A172 (cell line): ENCODE measurements around the gene TRIM16. TPM values are rescaled to one million over a fixed set of nuclear protein-coding genes. Genes with fewer than 3 reads are reported as not detected.
"Not testable (repeated sequence)": the region's sequence is repeated elsewhere in the genome, so short reads cannot be mapped to it uniquely, and the experiment has no call there.

ENCODE experiments used
- DNase-seq: peaks from one replicate; pipeline ENCODE4 v3.0.0-alpha.2; 2015; ENCODE audit warnings: low spot score
- total RNA-seq: library from RNA; depleted of rRNA; stranded (reverse); fragments of >200 nt; shearing (Covaris generic); gene quantifications from 2 replicates; pipeline ENCODE4 v1.2.3, GENCODE V29; 2014; rRNA removed

Gene TRIM16
- total RNA-seq, 1 experiment from 2014 or later = 153 TPM

GRCh38 chr17:15616828-15617227 lies 67.3 kb downstream of the TRIM16 start:
- not testable (repeated sequence) for DNase-seq

- not testable (repeated sequence) for DNase-seq
Measured at GRCh38 chr17:15615850-15616249, 68.3 kb downstream of the TRIM16 start.

DNA sequence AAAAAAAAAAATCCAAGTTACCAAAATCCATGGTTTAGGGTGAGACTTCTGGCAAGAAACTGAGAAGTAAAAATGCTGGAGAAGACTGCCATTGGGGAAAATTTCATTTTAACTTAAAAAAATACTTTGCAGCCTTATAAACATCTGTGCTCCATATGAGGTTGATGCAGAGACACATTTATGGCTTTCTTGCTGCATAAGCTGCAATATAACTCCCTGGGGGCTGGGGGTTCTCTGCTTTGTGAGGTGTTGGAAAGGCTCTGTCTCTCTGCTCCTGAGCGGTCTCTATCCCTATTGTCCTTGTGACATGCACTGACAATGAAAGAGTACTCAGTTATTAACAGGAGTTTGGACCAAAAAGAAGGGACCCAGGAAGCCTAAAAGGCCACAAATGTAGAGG lies 71.0 kb downstream of the TRIM16 start:
- DNase-seq = not testable (repeated sequence)

GRCh38 chr17:15592960-15593359 lies 91.2 kb downstream of the TRIM16 start:
- not testable (repeated sequence) for DNase-seq

GRCh38 chr17:15591986-15592385 lies 92.1 kb downstream of the TRIM16 start:
- DNase-seq = not testable (repeated sequence)

DNA sequence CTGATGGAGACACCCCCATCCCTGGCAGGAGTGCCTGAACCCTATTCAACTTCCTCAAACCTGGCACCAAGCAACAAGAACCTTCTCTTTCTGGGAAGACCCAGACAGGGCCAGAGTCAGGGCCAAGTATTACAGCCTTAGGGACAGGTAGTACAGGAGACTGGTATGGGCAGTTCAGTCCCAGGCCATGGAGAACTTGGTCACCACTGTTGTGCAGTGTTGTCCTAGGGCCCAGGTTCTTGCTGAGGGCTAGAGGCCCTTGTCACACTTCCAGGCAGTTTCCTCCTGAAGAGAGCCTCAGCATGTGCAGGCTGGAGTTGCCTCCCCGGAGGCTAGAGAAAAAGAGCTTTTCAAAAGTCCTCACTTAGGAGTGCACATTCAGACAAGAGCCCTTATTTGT lies 93.3 kb downstream of the TRIM16 start:
- not testable (repeated sequence) for DNase-seq

GRCh38 chr17:15589544-15590536 lies 94.3 kb downstream of the TRIM16 start:
- DNase-seq = not testable (repeated sequence)

- not testable (repeated sequence) for DNase-seq
Measured at GRCh38 chr17:15588017-15588416, 96.1 kb downstream of the TRIM16 start.

- DNase-seq = not testable (repeated sequence)
Measured at GRCh38 chr17:15583313-15583712, 100.8 kb downstream of the TRIM16 start.

DNA sequence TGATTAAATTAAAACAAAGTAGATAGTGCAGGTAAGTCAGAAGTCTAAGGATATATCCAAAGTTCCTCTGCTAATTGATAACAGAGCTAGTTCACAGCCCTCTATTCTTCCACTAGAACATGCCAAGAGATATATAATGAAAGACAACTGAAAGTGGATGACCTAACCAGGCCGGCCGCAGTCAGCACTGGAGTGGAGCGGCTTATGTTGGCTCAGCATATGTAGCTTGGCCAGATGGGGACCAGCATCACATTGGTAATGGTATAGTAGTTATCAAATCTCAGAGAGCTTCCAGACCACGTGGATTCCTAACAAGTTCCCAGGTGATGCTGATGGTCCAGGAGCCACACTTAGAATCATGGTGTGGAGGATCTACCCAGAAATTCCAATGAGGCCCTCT lies 102.6 kb downstream of the TRIM16 start:
- not testable (repeated sequence) for DNase-seq

Other genes starting within 250 kb of the TRIM16 start
- 0.96 TPM in 1 of 2 replicates, not detected in the other for gene CDRT4, start 216.7 kb downstream of the TRIM16 start, total RNA-seq
- gene TVP23C, start 120.8 kb downstream of the TRIM16 start, total RNA-seq = 22.3 and 32.2 TPM in 2 replicates
- gene FBXW10B, start 64.6 kb downstream of the TRIM16 start, total RNA-seq = 2.7 and 4.8 TPM in 2 replicates
- 49.1 and 97.4 TPM in 2 replicates for gene ZNF286A, start 15.4 kb upstream of the TRIM16 start, total RNA-seq
- gene TBC1D26, start 48.0 kb upstream of the TRIM16 start, total RNA-seq = not detected in 2 replicates